HepG2 (cell line): ENCODE data around the gene NXPH4. TPM values are rescaled to one million over a fixed set of nuclear protein-coding genes. Genes with fewer than 3 reads are reported as not detected.

Source experiments
- ATAC-seq: fragments of 200-7000 bp; cut with Tn5 transposase; 3 replicates; pipeline ENCODE4 v1.9.1; 2020; ENCODE audit warnings: mild to moderate bottlenecking, moderate library complexity
- BruUV-seq: library from RNA; stranded (reverse); fragments of 400-500 nt; replicated peaks from 2 replicates; lab custom pipeline; 2021; lab: Mats Ljungman, UMichigan
- CTCF ChIA-PET: fragments of 300-600 bp; formaldehyde crosslinking; extraction: SDS; loops from one replicate; lab custom pipeline; 2021; ENCODE audit warnings: low total read pairs, inconsistent platforms, low intra/inter-chr PET ratio; lab: Yijun Ruan, JAX
- POLR2A ChIA-PET: fragments of 350-600 bp; sonication (Branson Sonifier 250); formaldehyde crosslinking; loops from one replicate; lab custom pipeline; 2020; ENCODE audit warnings: antibody characterized with exemption, inconsistent platforms; lab: Yijun Ruan, JAX
- DNase-seq: peaks from one replicate; pipeline ENCODE4 v3.0.0-alpha.2; 2015; ENCODE audit warnings: low spot score
- FAIRE-seq: peaks from 3 replicates; lab custom pipeline; 2011; peaks lifted over from hg19 to GRCh38; lab: Jason Lieb, UNC
- H2AFZ ChIP-seq: one replicate; pipeline ENCODE4 v1.6.1; 2011; ENCODE audit warnings: low read length, inconsistent platforms
- H3K27ac ChIP-seq: fragments of 300-600 bp; 3 replicates; pipeline ENCODE4 v1.8.0; 2011; ENCODE audit warnings: mixed run types, mild to moderate bottlenecking, mixed read lengths, low read length, inconsistent platforms; ENCODE audit not compliant: insufficient read depth; ENCODE audit errors: extremely low read length
- H3K27me3 ChIP-seq, 2 experiments: fragments of 200-600 bp in 1 of 2; 2 replicates in 1 of 2; 3 replicates in 1 of 2; pipeline versions ENCODE4 v1.6.0 to v1.8.0; 2011; ENCODE audit warnings: low read length in 2 of 2, mild to moderate bottlenecking in 2 of 2, moderate library complexity in 2 of 2, inconsistent platforms in 1 of 2; ENCODE audit not compliant: insufficient read depth in 2 of 2, control insufficient read depth in 1 of 2
- H3K36me3 ChIP-seq, 2 experiments: fragments of 200-600 bp in 1 of 2; replicated peaks in 1 of 2; 2 replicates in 1 of 2; 3 replicates in 1 of 2; pipeline versions ENCODE4 v1.5.1 to v1.8.0; 2011; ENCODE audit warnings: low read length in 2 of 2, inconsistent platforms in 1 of 2; ENCODE audit not compliant: insufficient read depth in 2 of 2, control insufficient read depth in 1 of 2
- H3K4me1 ChIP-seq: 2 replicates; pipeline ENCODE4 v1.5.1; 2012; ENCODE audit warnings: low read length, inconsistent platforms; ENCODE audit not compliant: insufficient read depth
- H3K4me2 ChIP-seq: 2 replicates; pipeline ENCODE4 v1.6.0; 2011; ENCODE audit warnings: low read depth, low read length, inconsistent platforms
- H3K4me3 ChIP-seq, 3 experiments: fragments of 200-600 bp in 1 of 3; sonication (generic), shearing (Covaris generic) in 1 of 3; replicated peaks in 1 of 3; 2 replicates each; pipeline ENCODE4 v1.5.1; 2011 to 2016; ENCODE audit warnings: low read length in 3 of 3, inconsistent platforms in 2 of 3, low read depth in 2 of 3, mild to moderate bottlenecking in 2 of 3, control low read depth in 1 of 3, mixed read lengths in 1 of 3; ENCODE audit not compliant: insufficient read depth in 1 of 3
- H3K79me2 ChIP-seq: one replicate; pipeline ENCODE4 v1.6.1; 2011; ENCODE audit warnings: low read length, inconsistent platforms; ENCODE audit not compliant: insufficient read depth
- H3K9ac ChIP-seq: 2 replicates; pipeline ENCODE4 v1.6.0; 2011; ENCODE audit warnings: mild to moderate bottlenecking, low read depth, low read length, inconsistent platforms; ENCODE audit not compliant: insufficient read depth
- H3K9me3 ChIP-seq: 2 replicates; pipeline ENCODE4 v1.5.1; 2012; ENCODE audit warnings: mild to moderate bottlenecking, low read length
- H4K20me1 ChIP-seq: 2 replicates; pipeline ENCODE4 v1.6.0; 2011; ENCODE audit warnings: inconsistent platforms, mild to moderate bottlenecking, low read length, moderate library complexity; ENCODE audit not compliant: insufficient read depth
- EED ChIP-seq: sonication (generic); formaldehyde crosslinking; IDR thresholded peaks from 2 replicates; pipeline ENCODE4 v1.5.0; 2020; ENCODE audit warnings: mild to moderate bottlenecking, missing genetic modification reagents
- FOSL2 ChIP-seq: sonication (generic); formaldehyde crosslinking; IDR thresholded peaks from 2 replicates; pipeline ENCODE4 v1.4.0; 2020; ENCODE audit warnings: missing genetic modification reagents
- PAWR ChIP-seq: sonication (generic); formaldehyde crosslinking; IDR thresholded peaks from 2 replicates; pipeline ENCODE4 v1.4.0; 2020; ENCODE audit warnings: missing genetic modification reagents, mild to moderate bottlenecking, borderline replicate concordance
- PHF5A ChIP-seq: IDR thresholded peaks from one replicate; pipeline ENCODE4 v1.6.1; 2018; ENCODE audit warnings: low read depth, missing genetic modification reagents; ENCODE audit not compliant: unreplicated experiment
- SALL2 ChIP-seq: sonication (generic); formaldehyde crosslinking; IDR thresholded peaks from 2 replicates; pipeline ENCODE4 v1.8.1; 2023; ENCODE audit warnings: mild to moderate bottlenecking, missing genetic modification reagents, inconsistent platforms
- TFE3 ChIP-seq: IDR thresholded peaks from 2 replicates; pipeline ENCODE4 v1.6.1; 2016
- ZFP37 ChIP-seq: sonication (generic); formaldehyde crosslinking; IDR thresholded peaks from 2 replicates; pipeline ENCODE4 v1.4.0; 2020; ENCODE audit warnings: missing genetic modification reagents, borderline replicate concordance
- ZNF207 ChIP-seq: fragments of 450-650 bp; IDR thresholded peaks from 2 replicates; pipeline ENCODE4 v1.6.1; 2016; ENCODE audit warnings: antibody characterized with exemption, borderline replicate concordance
- ZNF24 ChIP-seq: fragments of 450-650 bp; IDR thresholded peaks from 2 replicates; pipeline ENCODE4 v1.6.1; 2017; ENCODE audit warnings: antibody characterized with exemption, mild to moderate bottlenecking
- ZNF563 ChIP-seq: sonication (generic); formaldehyde crosslinking; IDR thresholded peaks from 2 replicates; pipeline ENCODE4 v1.8.0; 2022; ENCODE audit warnings: mild to moderate bottlenecking, moderate library complexity, missing genetic modification reagents
- ZNF670 ChIP-seq: sonication (generic); formaldehyde crosslinking; IDR thresholded peaks from 2 replicates; pipeline ENCODE4 v1.8.0; 2022; ENCODE audit warnings: mild to moderate bottlenecking, missing genetic modification reagents, borderline replicate concordance
- WGBS: methylation state at CpG from one replicate; pipeline ENCODE4 v1.1.6; 2017; ENCODE audit warnings: low lambda C conversion rate; 5-methylcytosine and 5-hydroxymethylcytosine counted together
- in situ Hi-C: cut with HindIII; loops from 2 replicates; pipeline ENCODE4 v1.10.0; 2017; ENCODE audit warnings: low pct_unique_long_range_greater_than_20kb; ENCODE audit not compliant: extremely low pct_ligation_motif_present
- intact Hi-C: fragments of 100-400 bp; cut with micrococcal nuclease; formaldehyde crosslinking; loops from one replicate; pipeline ENCODE4 v1.10.0; 2022; ENCODE audit not compliant: unreplicated experiment
- polyA plus RNA-seq, 8 experiments: library from polyadenylated mRNA; depleted of rRNA in 3 of 8; stranded (reverse) in 7 of 8; unstranded in 1 of 8; fragments of >200 nt; fragmentation: Illumina TruSeq in 4 of 8; extraction: Trizol in 4 of 8; gene quantifications; 2 replicates each; pipeline versions ENCODE4 v1.2.1 to v1.2.3, GENCODE V29; 2011 to 2016; ENCODE audit warnings: low read depth in 4 of 8, missing spikeins in 1 of 8, mixed read lengths in 1 of 8; ENCODE audit not compliant: insufficient read depth in 1 of 8
- total RNA-seq, 5 experiments: library from RNA; depleted of rRNA; stranded (reverse); fragments of >200 nt; fragmentation: Illumina TruSeq; extraction: Trizol; gene quantifications; 2 replicates each; pipeline ENCODE4 v1.2.3, GENCODE V29; 2016; ENCODE audit warnings: low read depth in 1 of 5

The NXPH4 gene
- total and polyA plus RNA-seq, 2 of the 13 experiments (the other 11 are each of a cell fraction or from before 2014, with no cell fraction given) = 0.13 TPM; not detected in 1

DNA sequence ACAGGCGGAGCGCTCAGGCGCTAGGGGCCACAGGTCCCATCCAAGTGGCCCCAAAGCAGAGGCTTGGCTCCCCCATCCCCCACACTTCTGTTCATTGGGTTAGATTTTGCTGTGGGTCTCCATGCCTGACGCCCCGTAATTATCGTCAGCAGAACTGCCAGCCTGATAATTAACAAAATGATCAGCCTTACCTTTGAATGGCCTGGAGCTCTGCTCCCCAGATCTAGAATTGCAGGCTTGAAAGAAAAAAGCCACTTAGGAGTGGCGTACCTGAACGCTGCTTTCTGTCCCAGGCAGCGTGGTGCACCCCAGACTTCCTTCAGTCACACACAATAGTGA, 40.5 kb upstream of the NXPH4 start:
- Histone ChIP-seq H3K9me3 (no peaks in the 10 kb centered on the region), H3K4me2 (no peak overlapping the region), H3K36me3 (peaks cover 53 to 86% of the 10 kb centered on the region in 2 experiments), H3K4me3 (no peak overlapping the region), H3K27ac (no peak overlapping the region), H3K27me3 (no peaks in the 10 kb centered on the region), H2AFZ (no peak overlapping the region), H4K20me1 (no peaks in the 10 kb centered on the region; the same call in 1 of the 2 replicates), H3K4me1 (0 out of 2 replicates have a peak, but pooled peaks cover 5% of the 10 kb centered on the region), H3K79me2 (no peaks in the 10 kb centered on the region), H3K9ac (no peak overlapping the region)
- POLR2A ChIA-PET = interaction anchor here (0.9 to 2.1 kb wide), 6 partner anchors 27 to 64 kb away, joined by 3 to 17 read pairs (median 6); partner anchors contain the start of gene LRP1
- WGBS = 97% methylated on average over 9 of the region's 9 CpGs
- no TSS peak for BruUV-seq
- CTCF ChIA-PET = interaction anchor here (1.7 to 2.5 kb wide), 2 partner anchors 49 to 52 kb away, joined by 9 to 28 read pairs; partner anchors contain the start of gene LRP1
- intact Hi-C loops (no loop called here), in situ Hi-C loops (loop anchor here (5.0 kb wide), 1 partner anchor 44 kb away; no protein-coding TSS in a partner anchor)
- no peak for DNase-seq
- TF ChIP-seq EED (CRISPR knock-in tag) = 0 out of 2 replicates have a peak, but pooled peaks have one; percentile 25
- TF ChIP-seq ZNF563 = peak; percentile 92
- no peak for TF ChIP-seq ZNF670 (CRISPR knock-in tag)
- no peak for FAIRE-seq
- ATAC-seq = no peak

DNA sequence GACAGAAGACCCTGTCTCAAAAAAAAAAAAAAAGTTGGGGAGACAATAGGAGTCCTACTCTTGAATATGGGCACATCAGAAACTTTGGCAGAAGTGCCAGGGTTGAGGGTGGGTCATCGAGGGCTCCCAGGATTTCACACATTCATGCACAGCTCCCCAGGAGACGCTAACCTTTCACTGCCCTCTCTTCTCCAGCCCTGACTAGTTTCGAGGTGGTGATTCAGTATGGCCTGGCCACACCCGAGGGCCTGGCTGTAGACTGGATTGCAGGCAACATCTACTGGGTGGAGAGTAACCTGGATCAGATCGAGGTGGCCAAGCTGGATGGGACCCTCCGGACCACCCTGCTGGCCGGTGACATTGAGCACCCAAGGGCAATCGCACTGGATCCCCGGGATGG, 39.7 kb upstream of the NXPH4 start:
- H3K4me1 ChIP-seq = 0 out of 2 replicates have a peak, but pooled peaks cover 5% of the 10 kb centered on the region
- in situ Hi-C loops = loop anchor here (5.0 kb wide), 1 partner anchor 45 kb away; no protein-coding TSS in a partner anchor
- H3K27me3 ChIP-seq = no peaks in the 10 kb centered on the region
- 95% methylated on average over 9 of the region's 9 CpGs for WGBS
- intact Hi-C loops = no loop called here
- ATAC-seq = no peak
- H2AFZ ChIP-seq = no peak overlapping the region
- H3K9ac ChIP-seq = no peak overlapping the region
- no peaks in the 10 kb centered on the region for H3K9me3 ChIP-seq
- FAIRE-seq = no peak
- POLR2A ChIA-PET = interaction anchor here (2.1 kb wide), 2 partner anchors 53 to 65 kb away, joined by 7 to 8 read pairs; no protein-coding TSS in a partner anchor
- no peak overlapping the region for H3K4me2 ChIP-seq
- BruUV-seq = no TSS peak
- H3K27ac ChIP-seq = no peak overlapping the region
- no peak overlapping the region for H3K4me3 ChIP-seq
- DNase-seq = no peak
- TF ChIP-seq TFE3 (CRISPR knock-in tag) (no peak), SALL2 (CRISPR knock-in tag) (no peak), PAWR (no peak), ZNF24 (no peak), FOSL2 (CRISPR knock-in tag) (no peak), ZFP37 (CRISPR knock-in tag) (no peak), ZNF207 (no peak), PHF5A (no peak)
- H3K36me3 ChIP-seq = peaks cover 53 to 88% of the 10 kb centered on the region in 2 experiments
- CTCF ChIA-PET = interaction anchor here (2.5 kb wide), 1 partner anchor 53 kb away, joined by 28 read pairs; no protein-coding TSS in a partner anchor
- no peaks in the 10 kb centered on the region; the same call in 1 of the 2 replicates for H4K20me1 ChIP-seq
- H3K79me2 ChIP-seq = no peaks in the 10 kb centered on the region
